ENCODE results near the gene MYEF2. TPM values are rescaled to one million over a fixed set of nuclear protein-coding genes. Genes with fewer than 3 reads are reported as not detected.
A peak's percentile ranks its signal among the peaks of the same experiment; 100 is the strongest.

MYEF2 gene
- total RNA-seq, 2 donors from 2014 or later: 7.5 to 11.1 TPM

DNA sequence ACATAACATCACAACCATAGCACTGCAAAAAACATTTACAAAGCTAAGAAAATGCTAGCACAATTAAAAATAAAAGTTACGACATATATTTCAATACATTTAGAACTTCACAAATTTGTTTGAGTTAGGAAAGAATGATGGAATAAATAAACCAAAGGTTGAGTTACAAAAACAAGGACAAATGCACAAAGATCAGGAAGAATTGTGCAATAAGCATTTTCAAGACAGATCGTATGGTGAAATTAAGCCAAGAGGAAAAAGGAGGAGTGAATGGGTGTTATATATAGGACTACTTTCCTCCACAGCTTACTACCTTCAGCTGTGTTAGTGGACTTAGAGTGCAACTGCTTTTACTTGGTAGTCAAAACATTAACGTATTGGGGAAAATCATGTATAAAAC is 7.4 kb upstream of the MYEF2 start:
- no peak overlapping the region for H3K4me3 ChIP-seq
- no peak for DNase-seq (ENCODE audit: low spot score)
- no peak overlapping the region for H3K27ac ChIP-seq
- H3K9me3 ChIP-seq: no peaks in the 10 kb centered on the region
- no peak for TF ChIP-seq CTCF (IDR thresholded peaks at IDR 0.05)
- H3K4me1 ChIP-seq: no peaks in the 10 kb centered on the region
- H3K36me3 ChIP-seq: no peaks in the 10 kb centered on the region
- no peaks in the 10 kb centered on the region for H3K27me3 ChIP-seq

- Histone ChIP-seq H3K27ac (no peak overlapping the region), H3K27me3 (no peaks in the 10 kb centered on the region), H3K36me3 (no peaks in the 10 kb centered on the region), H3K4me3 (no peak overlapping the region), H3K9me3 (no peaks in the 10 kb centered on the region), H3K4me1 (peaks cover 0 to 4% of the 10 kb centered on the region in 2 donors)
- no peak for DNase-seq (ENCODE audit: low spot score)
- TF ChIP-seq CTCF (IDR thresholded peaks at IDR 0.05): no peak
Observed at GRCh38 chr15:48182749-48183148, 4.7 kb upstream of the MYEF2 start.

DNA sequence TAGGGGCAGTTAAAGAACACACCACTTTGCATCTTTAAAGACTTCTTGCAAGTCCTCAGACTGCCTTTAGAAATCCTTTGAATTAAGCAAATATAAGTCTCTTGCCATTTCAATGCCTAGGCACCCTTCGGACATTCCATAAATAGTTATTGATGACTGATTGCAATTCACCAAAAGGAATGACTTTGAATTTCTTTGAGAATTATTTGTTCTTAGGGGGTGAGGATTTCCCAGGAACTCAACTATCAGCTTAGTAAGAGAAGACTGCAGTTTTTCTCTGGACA is 495 bp upstream of the MYEF2 start:
- peak overlapping the region; percentile 62 to 70 for H3K4me3 ChIP-seq
- no peak overlapping the region for H3K27ac ChIP-seq

GRCh38 chr15:48177383-48177765 is 721 bp downstream of the MYEF2 start:
- no peaks in the 10 kb centered on the region for H3K27me3 ChIP-seq
- DNase-seq (ENCODE audit: low spot score): no peak
- H3K4me1 ChIP-seq: peaks cover 0 to 11% of the 10 kb centered on the region in 2 donors
- H3K4me3 ChIP-seq: peak overlapping the region; percentile 62 to 70
- no peak for TF ChIP-seq CTCF (IDR thresholded peaks at IDR 0.05)
- peaks cover 0 to 4% of the 10 kb centered on the region in 2 donors for H3K9me3 ChIP-seq
- H3K27ac ChIP-seq: peak overlapping the region; percentile 72 to 73
- no peaks in the 10 kb centered on the region for H3K36me3 ChIP-seq

More for the DNA sequence above, 495 bp upstream of the MYEF2 start:
- Histone ChIP-seq H3K4me1 (peaks cover 0 to 11% of the 10 kb centered on the region in 2 donors), H3K9me3 (no peaks in the 10 kb centered on the region), H3K27me3 (no peaks in the 10 kb centered on the region), H3K36me3 (no peaks in the 10 kb centered on the region)
- no peak for TF ChIP-seq CTCF (IDR thresholded peaks at IDR 0.05)
- no peak for DNase-seq (ENCODE audit: low spot score)

DNA sequence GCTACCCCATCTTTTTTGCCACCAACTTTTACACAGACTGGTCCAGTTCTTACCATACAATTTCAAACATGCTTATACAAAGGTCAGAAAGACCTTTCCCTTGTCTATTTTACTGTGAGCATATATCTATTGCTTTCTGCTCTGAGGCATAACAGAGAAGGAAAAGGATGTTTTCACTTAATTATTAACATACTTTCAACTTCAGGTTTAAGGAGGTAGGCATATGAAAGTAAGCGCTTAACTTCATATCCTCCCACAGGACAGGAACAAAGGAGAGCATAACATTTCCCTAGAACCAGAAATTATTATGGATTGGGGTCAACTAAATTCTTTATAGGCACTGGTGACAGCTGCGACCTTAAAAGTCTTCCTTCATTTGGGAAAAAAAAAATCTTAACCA is 1.1 kb downstream of the MYEF2 start:
- Histone ChIP-seq H3K9me3 (peaks cover 0 to 7% of the 10 kb centered on the region in 2 donors), H3K36me3 (no peaks in the 10 kb centered on the region), H3K27me3 (no peaks in the 10 kb centered on the region), H3K4me1 (peaks cover 0 to 11% of the 10 kb centered on the region in 2 donors), H3K4me3 (peak overlapping the region; percentile 62 to 70), H3K27ac (peak overlapping the region in 1 of 2 donors; percentile 73)
- DNase-seq (ENCODE audit: low spot score): no peak
- TF ChIP-seq CTCF (IDR thresholded peaks at IDR 0.05): no peak

- no peak for DNase-seq (ENCODE audit: low spot score)
- Histone ChIP-seq H3K27ac (no peak overlapping the region), H3K36me3 (no peaks in the 10 kb centered on the region), H3K4me1 (peaks cover 0 to 11% of the 10 kb centered on the region in 2 donors), H3K4me3 (no peak overlapping the region), H3K9me3 (peaks cover 0 to 7% of the 10 kb centered on the region in 2 donors), H3K27me3 (no peaks in the 10 kb centered on the region)
- no peak for TF ChIP-seq CTCF (IDR thresholded peaks at IDR 0.05)
Observed at GRCh38 chr15:48176112-48176511, 2.0 kb downstream of the MYEF2 start.
